Measurements from ENCODE around the gene SLC34A3.
"Not testable (repeated sequence)": the region's sequence is repeated elsewhere in the genome, so short reads cannot be mapped to it uniquely, and the experiment has no call there.

Gene SLC34A3

DNA sequence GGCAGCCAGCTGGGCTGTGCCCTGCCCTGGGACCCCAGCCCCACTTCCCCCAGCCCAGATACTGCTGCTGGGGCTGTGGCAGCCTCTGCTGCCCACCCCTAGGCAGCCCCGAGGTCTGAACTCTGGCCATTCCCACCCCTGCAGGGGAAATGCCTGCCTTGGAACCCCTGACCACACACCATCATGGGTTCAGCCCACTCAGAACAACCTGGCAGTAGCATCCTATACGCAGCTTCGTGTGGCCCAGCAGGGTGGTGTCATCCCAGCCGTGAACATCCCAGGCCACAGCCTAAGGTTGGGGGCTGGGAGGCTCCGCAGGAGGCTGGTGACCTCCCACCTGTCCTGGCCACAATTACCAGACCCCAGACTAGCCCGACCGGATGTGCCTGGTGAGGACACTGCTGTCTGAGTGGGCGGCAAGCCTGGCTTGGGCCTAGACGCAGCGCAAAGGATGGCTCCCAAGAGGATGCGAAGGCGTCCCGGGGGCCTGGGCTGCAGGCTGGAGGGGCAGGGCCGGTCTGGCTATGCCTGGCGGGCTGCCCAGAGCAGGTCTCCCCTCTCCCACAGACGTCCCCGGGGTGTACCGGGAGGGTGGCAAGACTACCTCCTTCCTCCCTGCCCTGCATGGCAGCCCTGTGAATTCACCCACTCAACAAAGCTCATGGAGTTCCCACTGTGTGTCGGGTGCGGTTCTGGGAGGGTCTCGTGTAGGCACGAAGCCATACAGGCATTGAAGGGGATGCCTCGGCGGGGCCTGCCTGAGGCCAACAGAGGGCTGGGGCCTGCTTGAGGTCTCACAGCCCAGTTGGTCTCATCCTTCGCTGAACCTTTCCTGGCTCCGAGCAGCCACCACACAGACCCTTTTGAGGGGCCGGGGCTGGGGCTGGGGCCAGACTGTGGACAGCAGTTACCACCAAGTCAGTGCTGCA, 1.5 kb upstream of the SLC34A3 start:
- no peak for DNase-seq (ENCODE audit: low read depth in 3 of 3)

DNA sequence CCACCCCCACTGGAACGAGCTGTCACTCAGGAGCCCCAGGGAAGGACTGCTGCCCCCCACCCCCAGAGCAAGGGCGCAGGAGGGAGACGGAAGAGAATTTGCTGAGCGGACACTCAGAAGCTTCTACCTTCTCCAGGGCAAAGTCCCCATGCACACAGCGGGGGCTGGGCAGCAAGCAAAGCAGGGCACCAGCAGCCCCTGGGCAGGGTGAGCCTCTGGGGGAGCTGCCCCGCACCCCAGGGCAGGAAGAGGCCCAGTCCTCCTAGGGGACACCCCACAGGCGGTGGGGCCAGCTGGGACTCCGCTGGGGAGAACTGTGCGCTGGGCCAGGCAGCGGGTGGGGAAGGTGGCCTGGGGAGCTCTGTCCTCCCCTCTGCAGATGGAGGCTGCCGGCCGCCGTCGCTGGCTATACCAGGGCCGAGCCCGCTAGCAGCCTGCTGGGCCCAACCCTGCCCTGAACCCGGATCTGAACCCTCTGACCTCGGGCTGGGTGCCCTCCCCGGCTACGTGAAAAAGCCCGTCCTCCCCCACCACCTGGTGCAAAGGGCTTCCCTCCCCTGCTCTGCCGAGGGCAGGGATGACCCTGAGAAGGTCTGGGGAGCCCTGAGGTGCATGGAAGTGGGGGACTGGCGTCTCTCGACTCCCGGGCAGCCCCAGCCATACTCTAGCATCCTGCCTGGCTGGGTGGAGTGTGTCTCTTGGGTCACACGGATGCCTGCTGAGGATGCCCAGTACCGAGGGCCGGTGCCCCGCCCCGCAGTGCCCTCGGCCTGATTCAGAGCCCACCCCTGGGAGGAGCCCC, 597 bp upstream of the SLC34A3 start:
- DNase-seq (ENCODE audit: low read depth in 3 of 3), result no peak

DNA sequence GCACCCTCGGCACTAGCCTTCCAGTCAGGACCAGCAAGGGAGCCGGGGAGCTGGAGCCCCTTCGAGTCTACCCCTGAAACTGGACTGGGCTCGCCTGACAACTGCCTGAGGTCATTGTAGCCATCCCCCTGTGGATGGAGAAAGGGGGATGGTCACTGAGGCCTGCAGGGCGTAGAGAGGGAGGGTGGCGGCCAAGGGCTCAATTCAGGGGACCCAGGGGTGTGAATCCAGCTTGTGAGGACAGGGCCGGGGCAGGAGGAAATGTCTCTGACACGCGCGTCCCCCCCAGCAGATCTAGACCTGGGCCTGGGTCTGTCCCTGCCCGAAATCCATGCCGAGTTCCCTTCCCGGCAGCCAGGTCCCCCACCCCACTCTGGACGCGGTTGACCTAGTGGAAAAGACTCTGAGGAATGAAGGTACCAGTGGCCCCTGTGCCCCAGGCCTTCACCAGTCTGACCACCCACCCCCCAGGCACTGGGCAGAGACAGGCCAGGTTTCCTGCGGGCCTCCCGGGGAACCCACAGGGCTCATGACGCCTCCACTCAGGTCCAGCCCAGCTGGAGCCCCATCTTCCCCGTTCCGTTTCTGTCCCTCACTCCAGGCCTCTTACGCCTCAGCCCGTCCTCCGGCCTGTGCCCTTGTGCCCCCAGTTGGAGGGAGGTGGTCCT, 805 bp downstream of the SLC34A3 start:
- DNase-seq (ENCODE audit: low read depth in 3 of 3), result no peak

DNA sequence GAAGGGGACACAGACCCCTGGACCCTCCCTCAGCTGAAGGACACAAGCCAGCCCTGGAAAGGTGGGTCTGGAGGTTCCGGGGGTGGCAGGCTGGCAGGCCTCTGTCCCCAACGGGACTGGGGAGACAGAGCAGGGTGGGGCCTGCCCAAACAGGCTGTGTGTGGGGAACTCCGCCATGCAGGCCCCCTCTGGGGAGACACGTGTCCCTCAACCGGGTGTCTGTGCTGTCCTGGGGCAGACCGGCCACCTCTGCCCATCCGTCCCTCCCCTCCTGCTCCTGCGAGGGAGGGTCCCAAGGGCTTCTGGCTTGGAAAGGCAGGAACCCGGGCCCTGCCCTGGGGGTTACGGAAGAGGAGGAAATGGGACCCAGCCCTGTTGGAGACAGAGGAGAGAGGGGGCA, 1.4 kb downstream of the SLC34A3 start:
- DNase-seq (ENCODE audit: low read depth in 3 of 3), result no peak

DNA sequence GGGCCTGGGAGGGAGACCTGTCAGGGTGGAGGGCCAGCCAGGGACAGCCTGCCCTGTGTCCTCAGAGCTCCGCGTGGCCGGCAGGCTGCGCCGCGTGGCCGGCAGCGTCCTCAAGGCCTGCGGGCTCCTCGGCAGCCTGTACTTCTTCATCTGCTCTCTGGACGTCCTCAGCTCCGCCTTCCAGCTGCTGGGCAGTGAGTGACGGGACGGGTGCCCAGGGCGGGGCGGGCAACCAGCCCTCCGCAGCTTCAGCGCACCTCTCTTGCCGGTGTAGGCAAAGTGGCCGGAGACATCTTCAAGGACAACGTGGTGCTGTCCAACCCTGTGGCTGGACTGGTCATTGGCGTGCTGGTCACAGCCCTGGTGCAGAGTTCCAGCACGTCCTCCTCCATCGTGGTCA, 1.8 kb downstream of the SLC34A3 start:
- DNase-seq (ENCODE audit: low read depth in 3 of 3), result no peak

DNA sequence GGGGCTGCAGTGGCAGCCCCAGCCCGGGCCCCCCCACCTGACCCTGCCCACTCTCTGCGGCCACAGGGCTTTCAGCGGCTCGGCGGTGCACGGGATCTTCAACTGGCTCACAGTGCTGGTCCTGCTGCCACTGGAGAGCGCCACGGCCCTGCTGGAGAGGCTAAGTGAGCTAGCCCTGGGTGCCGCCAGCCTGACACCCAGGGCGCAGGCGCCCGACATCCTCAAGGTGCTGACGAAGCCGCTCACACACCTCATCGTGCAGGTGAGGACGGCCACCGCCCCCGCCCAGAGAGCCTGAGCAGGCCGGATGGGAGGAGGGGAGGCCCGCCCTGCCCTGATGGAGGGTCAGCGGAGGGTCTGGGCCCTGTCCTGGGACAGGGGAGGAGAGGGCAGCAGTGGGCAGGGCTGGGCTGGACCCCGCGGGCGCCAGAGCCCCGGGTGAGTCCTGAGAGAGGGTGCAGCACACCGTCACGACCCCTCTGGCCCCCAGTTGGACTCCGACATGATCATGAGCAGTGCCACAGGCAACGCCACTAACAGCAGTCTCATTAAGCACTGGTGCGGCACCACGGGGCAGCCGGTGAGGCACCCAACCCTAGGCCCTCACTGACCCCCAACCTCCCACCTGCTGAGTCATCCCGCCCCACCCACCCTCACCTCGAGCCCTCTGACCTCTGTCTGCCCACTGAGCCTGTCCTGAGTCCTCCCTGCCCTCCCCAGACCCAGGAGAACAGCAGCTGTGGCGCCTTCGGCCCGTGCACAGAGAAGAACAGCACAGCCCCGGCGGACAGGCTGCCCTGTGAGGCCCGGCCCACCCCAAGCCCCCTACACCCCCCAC, 2.7 kb downstream of the SLC34A3 start:
- DNase-seq (ENCODE audit: low read depth in 3 of 3), result no peak

DNA sequence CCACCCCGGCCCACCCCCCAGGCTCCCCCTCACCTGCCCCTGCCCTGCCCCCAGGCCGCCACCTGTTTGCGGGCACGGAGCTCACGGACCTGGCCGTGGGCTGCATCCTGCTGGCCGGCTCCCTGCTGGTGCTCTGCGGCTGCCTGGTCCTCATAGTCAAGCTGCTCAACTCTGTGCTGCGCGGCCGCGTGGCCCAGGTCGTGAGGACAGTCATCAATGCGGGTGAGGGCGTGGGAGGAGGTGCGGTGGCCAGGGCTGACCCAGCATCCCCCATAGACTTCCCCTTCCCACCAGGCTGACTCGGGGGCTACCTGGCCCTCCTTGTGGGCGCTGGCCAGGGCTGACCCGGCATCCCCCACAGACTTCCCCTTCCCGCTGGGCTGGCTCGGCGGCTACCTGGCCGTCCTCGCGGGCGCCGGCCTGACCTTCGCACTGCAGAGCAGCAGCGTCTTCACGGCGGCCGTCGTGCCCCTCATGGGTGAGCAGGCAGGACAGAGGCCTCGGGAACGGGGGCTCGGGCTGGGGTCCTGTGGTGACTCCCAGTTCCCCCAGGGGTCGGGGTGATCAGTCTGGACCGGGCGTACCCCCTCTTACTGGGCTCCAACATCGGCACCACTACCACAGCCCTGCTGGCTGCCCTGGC, 3.5 kb downstream of the SLC34A3 start:
- DNase-seq (ENCODE audit: low read depth in 3 of 3), result no peak

DNA sequence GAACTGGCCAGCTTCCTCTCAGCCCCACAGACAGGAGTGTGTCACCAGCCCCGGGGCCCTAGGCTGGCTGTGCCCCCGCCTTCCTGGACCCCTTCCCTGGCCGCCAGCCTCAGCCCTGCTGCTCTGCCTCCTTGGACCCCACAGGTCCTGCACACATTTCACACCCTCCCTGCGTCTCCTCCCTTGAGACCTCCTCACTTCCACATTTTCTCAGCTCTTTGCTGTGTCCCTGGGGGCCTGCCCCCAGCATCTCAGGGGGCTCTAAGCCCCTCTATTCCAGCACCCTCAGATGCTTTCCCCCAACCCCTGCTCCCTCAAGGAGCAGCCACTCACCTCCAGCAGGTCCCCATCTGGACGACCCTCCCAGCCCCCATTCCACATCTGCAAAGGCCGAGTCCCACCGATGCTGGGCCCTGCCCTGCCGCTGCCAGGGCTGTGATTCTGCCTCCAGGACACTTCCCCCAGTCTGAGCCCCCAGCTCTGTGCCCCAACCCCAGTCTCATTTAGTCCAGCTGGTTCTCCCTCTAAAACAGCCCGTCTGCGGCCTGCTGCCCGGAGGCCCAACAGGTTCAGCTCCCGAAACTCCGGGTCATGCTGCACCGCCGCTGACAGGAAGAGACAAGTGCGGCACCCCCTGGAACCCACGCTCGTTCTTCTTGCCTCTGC, 4.2 kb downstream of the SLC34A3 start:
- DNase-seq (ENCODE audit: low read depth in 3 of 3), result no peak

DNA sequence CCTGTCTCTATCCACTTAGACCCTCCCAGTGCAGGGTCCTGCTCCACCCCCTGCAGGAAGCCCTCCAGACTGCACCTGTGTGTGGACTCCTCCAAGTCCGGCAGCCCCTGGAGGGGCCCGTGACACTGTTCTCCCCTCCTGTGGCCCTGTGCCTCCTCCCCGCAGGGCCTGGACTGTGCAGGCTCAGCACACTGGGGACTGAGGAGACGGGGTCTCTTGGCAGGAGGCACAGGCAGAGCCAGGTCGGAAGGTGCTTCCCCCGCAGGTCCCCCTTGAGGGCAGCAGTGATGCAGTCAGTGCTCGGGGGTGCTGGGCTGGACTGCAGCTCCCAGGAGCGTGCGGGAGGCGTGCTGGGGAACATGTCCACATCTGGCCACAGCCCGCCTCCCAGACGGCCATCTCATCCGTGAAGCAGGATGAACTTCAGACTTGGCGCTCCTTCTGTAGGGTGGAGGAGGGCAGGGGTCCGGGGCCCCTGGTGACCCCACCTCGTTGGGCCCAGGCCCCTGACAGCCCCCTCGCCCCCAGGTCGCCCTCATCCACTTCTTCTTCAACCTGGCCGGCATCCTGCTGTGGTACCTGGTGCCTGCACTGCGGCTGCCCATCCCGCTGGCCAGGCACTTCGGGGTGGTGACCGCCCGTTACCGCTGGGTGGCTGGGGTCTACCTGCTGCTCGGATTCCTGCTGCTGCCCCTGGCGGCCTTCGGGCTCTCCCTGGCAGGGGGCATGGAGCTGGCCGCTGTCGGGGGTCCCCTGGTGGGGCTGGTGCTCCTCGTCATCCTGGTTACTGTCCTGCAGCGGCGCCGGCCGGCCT, 4.9 kb downstream of the SLC34A3 start:
- no peak for DNase-seq (ENCODE audit: low read depth in 3 of 3)

DNA sequence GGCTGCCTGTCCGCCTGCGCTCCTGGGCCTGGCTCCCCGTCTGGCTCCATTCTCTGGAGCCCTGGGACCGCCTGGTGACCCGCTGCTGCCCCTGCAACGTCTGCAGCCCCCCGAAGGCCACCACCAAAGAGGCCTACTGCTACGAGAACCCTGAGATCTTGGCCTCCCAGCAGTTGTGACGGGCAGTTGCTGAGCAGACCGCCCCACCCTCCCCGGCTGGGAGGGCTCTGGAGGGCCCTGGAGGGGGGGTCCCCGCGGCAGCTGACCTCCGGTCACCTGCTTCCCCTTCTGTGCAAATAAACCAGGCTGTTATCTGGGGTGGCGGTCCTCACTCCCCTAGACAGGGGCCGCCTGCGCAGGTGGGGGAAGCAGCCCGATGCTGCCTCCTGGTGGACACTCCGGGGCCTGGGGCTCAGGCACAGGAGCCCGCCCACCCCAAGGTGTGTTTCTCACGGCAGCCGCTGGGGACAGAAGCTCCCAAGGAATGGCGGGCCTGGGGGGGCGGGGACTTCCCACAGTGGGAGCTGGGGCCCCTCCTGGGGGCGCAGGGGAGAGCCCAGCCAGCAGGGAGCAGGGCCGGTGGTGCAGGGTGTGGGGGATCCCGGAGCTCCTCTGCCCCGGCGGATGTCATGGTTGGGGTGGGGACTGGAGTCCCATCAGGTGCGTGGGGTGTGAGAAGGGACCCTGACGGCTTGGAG, 5.7 kb downstream of the SLC34A3 start:
- peak; percentile 84 to 90 (median 86) for DNase-seq (ENCODE audit: low read depth in 3 of 3)

DNA sequence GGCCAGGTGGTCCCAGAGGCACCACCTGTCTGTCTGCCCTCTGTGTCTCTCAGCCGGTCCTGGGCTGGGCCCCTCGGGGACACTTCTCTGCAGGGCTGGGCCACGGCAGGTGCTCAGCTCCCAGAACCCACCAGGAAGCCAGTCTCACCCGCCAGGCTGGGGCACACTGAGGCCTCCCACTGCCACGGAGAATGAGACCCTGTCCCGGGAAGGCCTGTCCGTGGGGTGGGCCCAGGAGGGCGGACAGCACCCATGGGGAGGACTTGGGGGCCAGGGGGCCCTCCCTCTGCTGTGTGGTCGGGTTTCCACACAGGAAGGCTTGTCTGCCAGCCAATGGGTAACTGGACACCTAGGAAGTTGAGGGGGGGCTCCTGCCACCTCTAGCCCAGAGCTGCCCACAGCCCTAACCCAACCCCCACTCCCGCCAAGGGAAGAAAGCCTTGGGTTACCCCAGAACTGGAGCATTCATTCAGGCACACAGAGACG, 6.3 kb downstream of the SLC34A3 start:
- no peak for DNase-seq (ENCODE audit: low read depth in 3 of 3)

DNA sequence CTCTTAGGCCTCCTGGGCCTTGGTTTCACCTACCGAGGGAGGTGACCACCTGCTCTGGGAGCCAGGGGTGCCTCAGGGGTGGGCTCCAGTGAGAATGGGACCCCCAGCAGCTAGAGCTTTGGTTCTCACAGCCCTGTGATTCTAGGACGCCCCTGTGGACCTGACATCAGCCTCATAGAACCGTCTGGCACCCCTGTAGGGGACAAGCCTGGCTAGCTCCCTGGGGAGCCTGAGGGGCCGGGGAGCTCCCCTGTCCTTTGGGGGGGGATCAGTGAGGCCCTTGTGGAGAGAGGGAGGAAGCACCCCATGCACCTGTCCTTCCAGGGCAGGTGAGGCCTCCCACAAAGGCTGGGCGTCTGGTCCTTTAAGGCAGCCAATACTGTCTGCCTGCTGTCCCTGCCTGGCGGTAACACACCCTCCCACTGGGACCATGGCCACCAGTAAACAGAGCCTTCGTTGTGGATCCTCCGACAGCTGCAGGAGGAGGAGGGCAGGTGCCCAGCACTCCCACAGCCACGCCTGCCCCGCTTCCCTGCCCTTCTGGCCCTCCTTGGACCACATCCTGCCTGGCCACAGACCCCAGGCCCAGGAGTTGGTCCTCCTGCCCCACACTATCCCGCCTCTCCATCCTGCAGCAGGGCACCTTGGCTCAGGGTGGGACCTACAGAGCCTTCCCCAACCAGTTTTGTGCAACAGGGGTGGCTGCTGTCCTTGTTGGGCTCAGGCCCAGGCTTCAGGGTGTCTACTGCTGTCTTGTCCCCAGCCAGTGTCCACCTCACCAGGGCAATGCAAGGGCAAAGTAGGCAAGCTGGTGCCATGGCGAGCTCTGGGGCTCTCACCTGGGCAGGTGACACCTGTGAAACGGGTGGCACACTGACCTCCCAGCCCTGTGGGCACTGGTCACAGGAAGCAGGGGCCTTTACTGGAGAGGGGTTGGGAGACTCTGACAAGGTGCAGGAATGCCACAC, 7.3 kb downstream of the SLC34A3 start:
- no peak for DNase-seq (ENCODE audit: low read depth in 3 of 3)

DNA sequence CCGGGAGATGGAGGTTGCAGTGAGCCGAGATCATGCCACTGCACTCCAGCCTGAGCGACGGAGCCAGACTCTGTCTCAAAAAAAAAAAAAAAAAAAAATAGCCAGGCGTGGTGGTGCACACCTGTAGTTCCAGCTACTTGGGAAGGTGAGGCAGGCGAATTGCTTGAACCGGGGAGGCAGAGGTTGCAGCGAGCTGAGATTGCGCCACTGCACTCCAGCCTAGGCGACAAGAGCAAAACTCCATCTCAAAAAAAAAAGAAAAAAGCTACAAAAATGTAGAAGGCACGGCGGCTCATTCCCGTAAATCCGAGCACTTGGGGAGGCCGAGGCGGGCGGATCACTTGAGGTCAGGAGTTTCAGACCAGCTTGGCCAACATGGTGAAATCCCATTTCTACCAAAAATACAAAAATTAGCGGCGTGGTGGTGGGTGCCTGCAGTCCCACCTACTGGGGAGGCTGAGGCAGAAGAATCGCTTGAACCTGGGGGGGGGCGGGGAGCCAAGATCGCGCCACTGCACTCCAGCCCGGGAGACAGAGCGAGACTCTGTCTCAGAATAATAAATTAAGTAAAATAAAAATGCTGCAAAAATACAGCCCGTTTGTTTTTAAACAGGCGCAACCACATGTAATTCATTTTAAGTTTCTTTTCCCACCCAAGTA, 9.0 kb downstream of the SLC34A3 start:
- not testable (repeated sequence) for DNase-seq (ENCODE audit: low read depth in 3 of 3)

DNA sequence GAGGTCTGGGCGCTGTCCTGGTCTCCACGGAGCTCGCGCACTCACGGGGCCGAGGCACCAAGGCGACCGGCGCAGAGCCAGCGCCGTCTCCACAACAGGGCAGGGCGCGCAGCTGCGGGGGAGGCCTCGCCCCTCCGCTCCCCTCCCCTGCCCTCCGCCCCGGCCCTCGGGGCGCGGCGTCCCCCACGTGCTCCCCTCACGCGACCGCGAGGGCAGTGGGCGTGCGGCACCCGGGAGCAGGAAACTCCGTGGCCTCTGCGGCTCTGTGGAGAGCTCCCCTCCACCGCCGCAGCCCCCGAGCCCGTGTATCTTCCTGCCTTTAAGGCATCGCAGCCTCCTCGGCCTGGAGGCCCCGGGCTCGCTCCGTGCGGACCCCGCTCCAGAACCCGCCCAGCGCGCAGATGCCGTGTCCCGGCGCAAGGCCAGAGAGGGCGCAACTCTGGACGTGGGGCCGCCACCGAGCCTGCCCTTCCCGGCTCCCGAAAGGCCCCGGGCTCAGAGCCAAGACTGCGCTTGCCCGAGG, 9.7 kb downstream of the SLC34A3 start:
- peak in 2 of 3 experiments; percentile 51 to 66 for DNase-seq (ENCODE audit: low read depth in 3 of 3)

DNA sequence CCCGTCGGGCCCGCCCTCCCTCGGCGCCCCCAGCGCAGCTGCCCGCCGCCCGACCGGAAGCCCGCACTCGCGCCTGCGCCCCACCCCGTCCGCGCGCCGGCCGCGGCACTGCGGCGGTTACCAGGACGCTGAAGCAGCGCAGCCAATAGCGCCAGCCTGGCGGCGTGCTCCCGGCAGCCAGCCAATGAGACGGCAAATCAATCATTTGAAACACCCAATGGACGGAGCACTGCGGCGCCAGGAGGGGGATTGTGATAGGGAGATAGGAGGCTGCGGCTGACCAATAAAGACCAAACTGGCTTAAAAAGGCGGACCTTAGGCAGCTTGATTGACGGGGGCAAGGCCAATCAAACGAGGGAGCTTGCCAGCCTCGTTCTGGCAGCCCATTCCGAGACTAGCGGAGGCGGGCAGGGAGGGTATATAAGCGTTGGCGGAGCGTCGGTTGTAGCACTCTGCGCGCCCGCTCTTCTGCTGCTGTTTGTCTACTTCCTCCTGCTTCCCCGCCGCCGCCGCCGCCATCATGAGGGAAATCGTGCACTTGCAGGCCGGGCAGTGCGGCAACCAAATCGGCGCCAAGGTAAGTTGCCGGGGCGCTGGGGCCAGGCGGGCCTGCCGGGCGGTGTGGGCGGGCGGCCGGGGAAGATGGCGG, 10.3 kb downstream of the SLC34A3 start, which contains the start of gene TUBB4B:
Gene TUBB4B, plus strand, starts transcription at position 447 of the 649 bp plus-strand sequence. Its CDS starts 74 bp downstream, at position 521.
- peak; percentile 86 to 96 (median 95) for DNase-seq (ENCODE audit: low read depth in 3 of 3)
